ENCODE data around the gene MINDY1.

Gene MINDY1

DNA sequence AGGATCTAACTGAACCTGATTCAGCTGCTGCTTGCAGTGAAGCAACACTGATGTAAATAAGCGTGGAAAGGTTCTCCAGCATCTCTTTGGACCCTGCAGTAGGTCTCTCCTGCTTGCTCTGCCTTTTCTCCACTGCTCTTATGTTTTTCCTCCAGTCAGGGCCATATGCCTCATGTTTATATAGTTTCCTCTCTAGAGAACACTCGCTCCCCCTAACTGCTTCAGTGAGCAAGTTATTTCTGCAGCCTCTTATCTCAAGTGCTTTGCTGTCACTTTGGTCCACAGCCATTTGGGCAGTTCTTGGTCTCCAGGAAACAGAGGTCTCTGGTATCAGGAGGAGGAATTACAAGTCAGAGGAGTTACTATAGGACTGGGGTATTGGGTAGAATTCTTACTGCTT, 6.8 kb upstream of the MINDY1 start:
- in situ Hi-C loops (cut with MboI; ENCODE audit: low pct_unique_long_range_greater_than_20kb, low sequenced_read_pairs, unreplicated experiment) = no loop called here
- TF ChIP-seq, protein P1, sequence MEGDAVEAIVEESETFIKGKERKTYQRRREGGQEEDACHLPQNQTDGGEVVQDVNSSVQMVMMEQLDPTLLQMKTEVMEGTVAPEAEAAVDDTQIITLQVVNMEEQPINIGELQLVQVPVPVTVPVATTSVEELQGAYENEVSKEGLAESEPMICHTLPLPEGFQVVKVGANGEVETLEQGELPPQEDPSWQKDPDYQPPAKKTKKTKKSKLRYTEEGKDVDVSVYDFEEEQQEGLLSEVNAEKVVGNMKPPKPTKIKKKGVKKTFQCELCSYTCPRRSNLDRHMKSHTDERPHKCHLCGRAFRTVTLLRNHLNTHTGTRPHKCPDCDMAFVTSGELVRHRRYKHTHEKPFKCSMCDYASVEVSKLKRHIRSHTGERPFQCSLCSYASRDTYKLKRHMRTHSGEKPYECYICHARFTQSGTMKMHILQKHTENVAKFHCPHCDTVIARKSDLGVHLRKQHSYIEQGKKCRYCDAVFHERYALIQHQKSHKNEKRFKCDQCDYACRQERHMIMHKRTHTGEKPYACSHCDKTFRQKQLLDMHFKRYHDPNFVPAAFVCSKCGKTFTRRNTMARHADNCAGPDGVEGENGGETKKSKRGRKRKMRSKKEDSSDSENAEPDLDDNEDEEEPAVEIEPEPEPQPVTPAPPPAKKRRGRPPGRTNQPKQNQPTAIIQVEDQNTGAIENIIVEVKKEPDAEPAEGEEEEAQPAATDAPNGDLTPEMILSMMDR (IDR thresholded peaks at IDR 0.05; ENCODE audit: extremely low read depth, insufficient read depth, missing control alignments) = no peak
- no peak for DNase-seq (ENCODE audit: low spot score)

- TF ChIP-seq, protein P1 (IDR thresholded peaks at IDR 0.05; ENCODE audit: extremely low read depth, insufficient read depth, missing control alignments) = no peak
- no peak for DNase-seq (ENCODE audit: low spot score)
- in situ Hi-C loops (cut with MboI; ENCODE audit: low pct_unique_long_range_greater_than_20kb, low sequenced_read_pairs, unreplicated experiment) = no loop called here
Observed at GRCh38 chr1:151012684-151013471, 6.2 kb upstream of the MINDY1 start.

- DNase-seq (ENCODE audit: low spot score) = no peak
Observed at GRCh38 chr1:151011154-151011850, 4.6 kb upstream of the MINDY1 start.

DNA sequence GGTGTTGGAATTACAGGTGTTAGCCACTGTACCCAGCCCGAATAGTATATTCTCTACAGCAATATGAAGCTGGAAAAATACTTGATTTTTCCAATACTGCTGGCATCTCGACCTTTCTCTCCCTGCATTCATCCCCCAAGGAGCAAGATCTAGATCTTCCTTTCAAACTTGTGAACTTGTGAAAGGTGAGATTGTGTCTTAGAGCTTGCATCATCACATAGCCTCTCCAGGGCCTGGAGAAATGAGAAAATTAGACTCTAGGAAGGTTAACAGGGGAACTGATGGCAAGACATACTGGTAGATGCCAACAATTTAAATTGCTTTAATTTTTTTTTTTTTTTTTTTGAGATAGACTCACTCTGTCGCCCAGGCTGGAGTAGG, 3.6 kb upstream of the MINDY1 start:
- no peak for DNase-seq (ENCODE audit: low spot score)
- in situ Hi-C loops (cut with MboI; ENCODE audit: low pct_unique_long_range_greater_than_20kb, low sequenced_read_pairs, unreplicated experiment) = no loop called here
- TF ChIP-seq, protein P1 (IDR thresholded peaks at IDR 0.05; ENCODE audit: extremely low read depth, insufficient read depth, missing control alignments) = no peak

More at GRCh38 chr1:151011154-151011850, 4.6 kb upstream of the MINDY1 start:
- in situ Hi-C loops (cut with MboI; ENCODE audit: low pct_unique_long_range_greater_than_20kb, low sequenced_read_pairs, unreplicated experiment) = no loop called here
- TF ChIP-seq, protein P1 (IDR thresholded peaks at IDR 0.05; ENCODE audit: extremely low read depth, insufficient read depth, missing control alignments) = no peak

GRCh38 chr1:151009674-151010345, 3.1 kb upstream of the MINDY1 start:
- TF ChIP-seq, protein P1 (IDR thresholded peaks at IDR 0.05; ENCODE audit: extremely low read depth, insufficient read depth, missing control alignments) = no peak
- in situ Hi-C loops (cut with MboI; ENCODE audit: low pct_unique_long_range_greater_than_20kb, low sequenced_read_pairs, unreplicated experiment) = no loop called here
- DNase-seq (ENCODE audit: low spot score) = no peak

GRCh38 chr1:151009206-151009587, 2.5 kb upstream of the MINDY1 start:
- DNase-seq (ENCODE audit: low spot score) = no peak
- in situ Hi-C loops (cut with MboI; ENCODE audit: low pct_unique_long_range_greater_than_20kb, low sequenced_read_pairs, unreplicated experiment) = no loop called here
- TF ChIP-seq, protein P1 (IDR thresholded peaks at IDR 0.05; ENCODE audit: extremely low read depth, insufficient read depth, missing control alignments) = no peak
